Adipose tissue (tissue), 3 donors: ENCODE data around the gene SCARB1. TPM values are rescaled to one million over a fixed set of nuclear protein-coding genes. Genes with fewer than 3 reads are reported as not detected.

ENCODE experiments used
- H3K27ac ChIP-seq: one replicate; pipeline ENCODE4 v1.5.1; 2013; ENCODE audit warnings: low read depth, low read length
- WGBS, 3 donors: extraction: QIAGEN DNeasy Blood & Tissue Kit; methylation state at CpG; one replicate each; pipeline ENCODE4 v1.1.7; 2013; 5-methylcytosine and 5-hydroxymethylcytosine counted together
- polyA plus RNA-seq, 3 donors: library from polyadenylated mRNA; stranded (reverse); fragments of 200-250 nt; gene quantifications; one replicate each; pipeline ENCODE4 v1.2.3, GENCODE V29; 2013
- donor health status: healthy with polysubstance abuse.
- donor health status: Bipolar disorder and iron deficiency.
- donor health status: healthy.

Gene SCARB1
- polyA plus RNA-seq, 3 donors: 10.1 to 54.9 (median 22.7) TPM

DNA sequence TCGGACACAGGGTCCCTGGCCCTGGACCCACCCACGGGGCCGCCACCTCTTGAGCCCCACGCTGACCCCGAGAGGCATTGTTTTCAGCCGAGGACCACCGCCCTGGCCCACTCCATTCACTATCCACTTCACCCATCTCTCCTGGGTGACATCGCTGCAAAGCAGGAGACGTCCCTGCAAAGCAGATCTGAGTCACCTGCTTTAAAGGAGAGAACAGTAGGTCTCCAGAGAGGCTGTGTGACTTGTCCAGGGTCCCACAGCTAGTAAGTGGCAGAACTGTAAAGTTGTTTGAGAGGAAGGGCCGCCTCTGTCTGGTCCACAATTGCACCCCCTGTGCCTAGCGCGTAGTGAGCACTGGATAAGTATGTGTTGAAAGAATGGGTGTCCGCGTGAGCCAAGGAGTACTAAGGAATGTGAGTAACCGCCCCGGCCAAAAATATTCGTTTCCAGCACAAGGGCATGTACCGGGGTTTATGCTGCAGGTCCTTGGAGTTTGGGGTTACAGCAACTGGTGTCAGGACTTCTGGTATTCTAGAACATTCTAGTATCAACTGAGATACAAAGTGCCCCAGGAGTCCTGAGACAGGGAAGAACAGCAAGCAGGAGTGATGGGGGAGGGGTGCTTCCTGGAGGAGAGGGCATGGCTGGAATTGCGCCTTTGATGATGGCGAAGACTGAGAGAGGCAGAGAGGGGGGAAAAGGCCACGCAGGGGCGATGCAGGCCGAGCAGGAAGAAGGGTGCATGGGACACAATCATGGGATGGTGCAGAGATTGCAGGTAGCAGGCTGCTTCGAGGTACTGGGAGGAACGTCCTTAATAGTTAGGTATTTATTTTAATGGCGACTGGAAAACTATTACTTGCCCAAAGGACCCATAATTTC lies 91.1 kb downstream of the SCARB1 start:
- WGBS, 3 donors: 65 to 68% (median 68%) methylated on average over 26 of the region's 26 CpGs
- H3K27ac ChIP-seq: no peak overlapping the region

DNA sequence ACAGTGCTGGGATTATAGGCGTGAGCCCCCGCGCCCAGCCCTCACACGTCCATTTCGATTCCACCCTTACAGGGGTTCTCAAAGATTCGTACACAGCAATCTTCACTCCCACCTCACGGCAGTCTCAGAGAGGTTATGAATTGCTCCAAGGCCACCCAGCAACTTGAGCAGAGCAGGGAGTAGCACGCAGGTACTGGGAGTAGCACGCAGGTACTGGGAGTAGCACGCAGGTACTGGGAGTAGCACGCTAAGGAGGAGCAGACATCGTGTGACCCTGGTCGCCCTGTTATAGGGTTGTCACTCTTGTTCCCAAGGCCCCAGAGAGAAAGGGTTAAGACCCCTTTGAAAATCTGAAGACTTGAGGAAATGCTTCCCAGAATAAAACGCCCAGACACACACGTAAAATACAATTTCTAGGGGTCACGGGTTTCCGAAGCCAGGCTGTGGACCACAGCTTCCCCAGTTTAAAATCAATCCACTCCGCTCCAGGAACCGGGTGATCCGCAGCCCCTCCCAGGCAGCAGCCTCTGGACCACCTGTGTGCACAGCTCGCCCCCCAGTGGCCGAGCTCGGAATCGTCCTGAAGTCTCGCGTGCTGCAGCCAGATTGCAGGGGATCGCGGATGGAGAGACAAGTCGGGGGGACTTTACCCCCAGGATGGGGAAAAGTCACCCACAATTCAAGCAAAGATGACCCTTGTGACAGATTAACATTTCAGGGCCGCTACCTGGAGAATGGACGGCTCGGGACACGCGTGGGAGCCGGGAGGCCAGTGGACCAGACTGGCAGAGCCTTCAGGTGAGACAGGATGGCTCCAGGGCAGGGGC lies 92.0 kb downstream of the SCARB1 start:
- H3K27ac ChIP-seq: no peak overlapping the region
- 21 to 27% (median 26%) methylated on average over 35 of the region's 35 CpGs for WGBS, 3 donors

DNA sequence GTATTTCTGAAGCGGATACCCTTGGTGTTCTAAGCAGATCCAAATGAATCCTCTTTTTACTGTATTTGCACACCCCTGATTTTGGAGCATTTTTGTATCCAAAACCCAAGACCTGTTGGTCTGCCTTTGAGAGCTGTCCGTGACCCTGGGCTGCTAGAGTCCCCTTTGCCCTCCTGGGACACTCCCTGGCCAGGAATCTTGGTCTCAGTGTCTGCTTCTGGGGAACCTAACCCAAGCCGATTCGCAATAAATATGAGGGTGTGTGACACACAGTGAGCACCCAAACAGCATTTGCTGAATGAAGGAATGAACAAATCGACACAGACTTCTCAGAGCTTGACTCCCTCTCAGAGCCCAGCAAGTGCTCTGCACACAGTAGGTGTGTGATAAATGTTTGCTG lies 92.9 kb downstream of the SCARB1 start:
- H3K27ac ChIP-seq: no peak overlapping the region
- whole genome bisulfite sequencing, 3 donors: 86 to 92% (median 90%) methylated on average over 5 of the region's 5 CpGs

DNA sequence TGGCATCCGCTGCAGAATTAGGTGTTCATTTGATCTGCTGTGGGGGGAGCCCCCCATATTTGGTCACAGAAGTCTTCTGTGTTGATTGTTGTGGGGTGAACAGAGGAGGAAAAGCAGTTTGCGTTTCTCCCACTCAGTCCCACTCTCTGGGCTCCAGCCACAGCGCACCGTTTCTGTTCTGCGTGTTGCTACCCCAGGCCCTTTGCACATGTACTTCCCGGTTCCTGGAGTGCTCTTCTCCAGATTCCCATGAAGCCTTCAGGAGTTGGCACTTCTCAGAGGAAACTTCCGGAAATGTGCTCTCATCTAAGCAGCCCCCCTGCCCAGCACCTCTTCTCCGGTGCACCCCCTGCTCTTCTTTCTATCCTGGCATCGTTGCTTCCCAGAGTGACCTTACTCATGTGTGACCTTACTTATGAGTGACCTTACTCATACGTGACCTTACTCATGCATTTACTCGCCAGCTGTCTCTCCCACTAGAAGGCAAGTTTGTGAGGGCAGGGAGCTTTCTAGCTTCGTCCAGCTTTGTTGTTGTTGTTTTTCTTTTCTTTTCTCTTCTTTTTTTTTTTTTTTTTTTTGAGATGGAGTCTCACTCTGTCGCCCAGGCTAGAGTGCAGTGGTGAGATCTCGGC lies 93.7 kb downstream of the SCARB1 start:
- 85 to 89% (median 89%) methylated on average over 14 of the region's 14 CpGs for WGBS, 3 donors
- H3K27ac ChIP-seq: no peak overlapping the region

DNA sequence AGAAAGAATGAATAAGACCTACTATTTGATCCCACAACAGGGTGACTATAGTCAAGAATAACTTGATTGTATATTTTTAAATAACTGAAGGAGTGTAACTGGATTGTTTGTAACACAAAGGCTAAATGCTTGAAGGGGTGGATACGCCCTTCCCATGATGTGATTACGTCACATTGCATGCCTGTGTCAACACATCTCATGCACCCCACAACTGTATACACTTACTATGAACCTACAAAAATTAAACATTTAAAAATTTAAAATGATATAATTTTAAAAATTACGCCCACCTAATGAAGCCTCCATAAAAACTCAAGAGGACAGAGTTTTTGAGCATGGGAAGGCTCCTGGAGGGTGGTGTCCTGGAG lies 94.5 kb downstream of the SCARB1 start:
- WGBS, 3 donors: 64 to 85% (median 64%) methylated on average over 3 of the region's 3 CpGs
- H3K27ac ChIP-seq: no peak overlapping the region

DNA sequence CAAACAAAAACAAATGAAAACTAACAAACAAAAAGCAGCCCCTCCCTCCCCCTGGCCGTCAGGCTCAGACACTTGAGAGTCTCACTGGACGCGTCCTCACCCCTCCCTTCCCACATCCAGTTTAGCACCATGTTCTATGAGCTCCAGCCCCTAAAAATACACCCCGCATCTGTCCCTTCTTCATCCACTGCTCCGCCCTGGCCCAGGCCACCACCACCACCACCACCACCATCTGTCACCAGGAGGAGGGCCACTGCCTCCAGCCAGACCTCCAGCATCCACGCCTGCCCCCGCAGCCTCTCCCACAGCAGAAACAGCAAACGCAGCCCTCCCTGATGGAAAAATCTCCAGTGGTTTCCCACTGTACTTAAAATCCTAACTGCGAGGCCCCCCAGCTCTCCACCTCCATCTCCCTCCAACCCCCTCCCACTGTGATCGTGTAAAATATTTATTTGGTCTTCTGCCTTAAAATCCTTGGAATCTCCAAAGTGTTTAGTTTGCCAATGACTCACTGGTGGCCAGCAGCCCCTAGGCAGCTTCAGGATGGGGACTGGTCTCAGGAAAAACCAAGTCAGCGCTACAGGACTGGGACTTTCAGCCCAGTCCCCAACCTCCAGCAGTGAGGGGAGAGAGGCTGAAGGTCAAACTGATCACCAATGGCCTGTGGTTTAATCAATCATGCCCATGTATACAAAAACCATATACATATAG lies 95.1 kb downstream of the SCARB1 start:
- H3K27ac ChIP-seq: no peak overlapping the region
- 81 to 86% (median 83%) methylated on average over 11 of the region's 11 CpGs for WGBS, 3 donors

DNA sequence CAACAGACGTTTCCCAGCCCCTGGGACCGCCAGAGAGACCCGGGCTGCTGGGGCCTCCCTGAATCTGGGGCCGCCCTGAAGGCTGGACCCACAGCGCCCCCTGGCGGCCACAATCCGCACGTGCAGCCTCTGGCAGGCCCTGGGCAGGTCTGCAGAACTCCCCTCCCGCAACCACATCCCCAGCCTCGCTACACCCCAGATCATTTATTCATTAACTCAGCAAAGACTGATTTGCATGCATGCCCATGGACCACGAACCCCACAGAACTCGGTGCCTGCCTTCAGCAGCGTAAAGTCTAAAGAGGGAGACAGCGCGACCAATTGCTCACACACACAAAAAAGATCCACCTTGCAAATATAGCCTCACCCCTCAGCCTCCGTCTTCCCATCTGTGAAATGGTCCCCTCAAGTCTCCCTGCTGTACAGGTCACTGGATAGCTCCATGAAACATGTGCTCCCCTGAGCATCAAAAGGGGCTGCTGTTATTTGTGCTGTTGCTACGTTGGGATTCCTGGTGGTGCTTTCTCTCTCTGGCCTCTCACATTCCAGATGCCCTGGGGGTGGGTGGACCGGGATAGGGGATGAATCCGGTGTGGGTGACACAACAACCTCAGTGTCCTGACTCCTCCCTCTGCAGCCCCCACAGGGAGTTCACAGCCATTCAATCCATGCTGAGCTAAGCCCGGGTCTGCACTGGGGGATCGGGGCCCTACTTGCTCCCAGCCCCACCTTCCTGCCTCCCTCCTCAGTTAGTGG lies 96.4 kb downstream of the SCARB1 start:
- 30 to 34% (median 32%) methylated on average over 21 of the region's 21 CpGs for WGBS, 3 donors
- H3K27ac ChIP-seq: no peak overlapping the region

DNA sequence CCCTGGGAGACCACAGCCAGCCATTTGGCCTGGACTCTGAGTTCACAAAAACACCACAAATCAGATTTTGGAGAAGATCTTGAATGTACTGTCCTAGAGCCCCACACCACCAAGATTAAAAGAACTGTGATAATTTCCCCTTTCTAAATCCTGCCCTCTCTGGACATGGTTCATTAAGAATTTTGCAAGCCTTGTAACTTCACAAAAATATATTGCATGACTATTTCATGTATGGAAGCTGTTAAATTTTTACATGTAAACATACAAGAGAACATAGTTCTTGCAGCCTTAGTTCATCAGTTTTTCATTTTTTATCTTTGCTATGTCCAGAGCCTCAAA lies 97.0 kb downstream of the SCARB1 start:
- no peak overlapping the region for H3K27ac ChIP-seq

DNA sequence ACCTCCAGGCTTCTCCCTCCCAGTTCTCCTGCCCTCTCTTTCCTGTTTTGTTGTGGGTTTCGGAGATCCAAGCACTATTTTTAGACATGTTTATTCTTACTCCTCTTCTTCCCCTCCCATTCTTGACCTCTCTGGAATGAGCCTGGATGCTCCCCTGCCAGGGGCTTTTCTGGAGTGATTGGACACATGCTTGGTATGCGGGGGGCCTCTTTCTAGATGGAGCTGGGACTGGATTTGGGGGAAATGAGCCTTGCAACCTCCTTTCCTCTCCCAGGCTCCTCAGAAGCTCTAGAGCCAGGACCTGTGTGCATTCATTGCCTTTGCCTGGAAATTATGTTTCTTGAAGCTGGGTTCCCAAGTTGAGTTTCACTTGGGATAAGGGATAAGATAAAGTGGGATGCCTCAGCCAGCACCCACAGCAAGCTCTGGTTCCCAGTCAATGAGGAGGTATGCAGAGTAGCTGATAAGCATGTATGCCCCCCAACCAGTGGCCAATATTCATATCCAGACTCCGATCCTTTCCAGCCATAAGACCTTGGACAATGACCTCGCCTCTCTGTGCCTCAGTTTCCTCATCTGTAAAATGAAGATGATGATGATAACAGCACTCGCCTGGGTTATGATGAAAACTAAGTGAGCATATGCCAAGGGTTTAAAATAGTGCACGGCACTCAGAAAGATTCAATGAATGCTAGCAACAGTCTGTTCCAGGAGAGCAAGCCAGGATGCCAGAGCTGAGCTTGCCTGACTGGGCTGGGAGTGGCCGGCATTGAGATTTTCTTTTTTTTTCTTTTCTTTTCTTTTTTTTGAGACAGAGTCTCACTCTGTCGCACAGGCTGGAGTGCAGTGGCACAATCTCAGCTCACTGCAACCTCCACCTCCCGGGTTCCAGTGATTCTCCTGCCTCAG lies 97.8 kb downstream of the SCARB1 start:
- 71 to 85% (median 73%) methylated on average over 9 of the region's 9 CpGs for WGBS, 3 donors
- H3K27ac ChIP-seq: no peak overlapping the region

DNA sequence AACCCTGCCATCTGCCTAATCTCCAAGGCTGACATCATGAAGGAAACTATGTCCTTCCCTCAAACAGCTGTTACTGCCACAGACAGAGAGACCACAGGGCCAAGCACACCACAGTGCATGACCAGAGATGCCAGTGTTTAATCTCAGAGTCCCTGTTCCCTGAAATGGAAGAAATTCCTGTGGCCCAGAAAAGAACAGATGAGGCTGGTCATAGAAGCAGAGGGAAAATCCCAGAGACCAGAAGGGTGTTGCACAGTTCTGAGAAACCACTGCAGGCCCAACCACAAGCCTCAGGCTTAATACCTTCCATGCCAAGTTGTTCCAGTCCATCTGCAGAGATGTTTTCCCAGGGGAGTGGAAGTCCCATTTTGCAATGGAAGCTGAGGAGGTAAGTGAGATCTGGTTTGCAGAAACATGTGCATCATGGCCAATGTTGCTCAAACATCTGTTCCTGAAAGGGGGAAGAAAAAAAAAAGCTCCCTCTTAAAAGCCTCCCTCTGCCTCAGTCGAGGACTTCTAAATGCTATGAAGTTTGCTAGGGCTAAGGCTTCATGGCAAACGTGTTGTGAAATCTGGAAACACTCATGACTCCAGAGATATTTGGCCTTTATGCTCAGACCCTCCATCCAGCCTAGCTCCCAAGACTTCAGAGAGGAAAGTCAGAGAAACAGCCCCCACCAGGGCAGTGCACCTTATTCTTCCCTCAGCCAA lies 98.6 kb downstream of the SCARB1 start:
- no peak overlapping the region for H3K27ac ChIP-seq
- 15 to 68% (median 25%) methylated on average over 2 of the region's 2 CpGs for WGBS, 3 donors

DNA sequence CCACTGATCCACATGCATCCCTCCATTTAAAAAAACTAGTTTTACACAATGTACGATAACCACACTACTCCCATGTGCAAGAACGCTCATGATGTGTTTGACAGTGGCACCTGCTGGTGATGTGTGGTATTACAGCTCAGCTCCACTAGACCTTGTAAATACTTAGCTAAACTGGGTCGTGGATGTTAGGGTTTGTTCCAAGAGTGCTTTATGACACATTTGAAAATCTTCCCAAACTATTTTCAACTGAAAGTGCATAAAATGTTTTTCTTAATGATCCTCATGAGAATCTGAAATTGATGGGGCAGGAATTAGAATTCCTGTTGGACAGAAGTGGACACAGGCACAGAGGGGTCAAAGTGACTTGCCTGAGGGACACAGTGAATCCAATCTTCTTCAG lies 99.2 kb downstream of the SCARB1 start:
- H3K27ac ChIP-seq: no peak overlapping the region
- 62 to 69% (median 66%) methylated on average over 3 of the region's 3 CpGs for WGBS, 3 donors

DNA sequence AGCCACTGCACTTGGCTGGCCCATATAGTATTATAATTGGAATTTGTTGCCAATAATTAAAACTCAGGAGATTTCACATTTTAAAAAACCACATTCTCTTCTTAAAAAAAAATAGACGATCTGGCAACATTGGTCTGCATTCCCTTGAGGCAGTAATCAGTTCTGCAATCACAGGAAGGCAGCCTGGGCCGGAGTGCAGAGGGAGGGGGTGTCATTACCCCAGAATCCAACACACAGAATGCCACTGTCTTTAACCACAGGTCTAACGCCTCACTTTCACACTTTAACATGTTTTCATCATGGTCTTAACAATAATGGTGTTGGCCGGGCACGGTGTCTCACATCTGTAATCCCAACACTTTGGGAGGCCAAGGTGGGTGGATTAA lies 100.1 kb downstream of the SCARB1 start:
- WGBS, 3 donors: 34 to 75% (median 42%) methylated on average over 5 of the region's 5 CpGs
- H3K27ac ChIP-seq: no peak overlapping the region

DNA sequence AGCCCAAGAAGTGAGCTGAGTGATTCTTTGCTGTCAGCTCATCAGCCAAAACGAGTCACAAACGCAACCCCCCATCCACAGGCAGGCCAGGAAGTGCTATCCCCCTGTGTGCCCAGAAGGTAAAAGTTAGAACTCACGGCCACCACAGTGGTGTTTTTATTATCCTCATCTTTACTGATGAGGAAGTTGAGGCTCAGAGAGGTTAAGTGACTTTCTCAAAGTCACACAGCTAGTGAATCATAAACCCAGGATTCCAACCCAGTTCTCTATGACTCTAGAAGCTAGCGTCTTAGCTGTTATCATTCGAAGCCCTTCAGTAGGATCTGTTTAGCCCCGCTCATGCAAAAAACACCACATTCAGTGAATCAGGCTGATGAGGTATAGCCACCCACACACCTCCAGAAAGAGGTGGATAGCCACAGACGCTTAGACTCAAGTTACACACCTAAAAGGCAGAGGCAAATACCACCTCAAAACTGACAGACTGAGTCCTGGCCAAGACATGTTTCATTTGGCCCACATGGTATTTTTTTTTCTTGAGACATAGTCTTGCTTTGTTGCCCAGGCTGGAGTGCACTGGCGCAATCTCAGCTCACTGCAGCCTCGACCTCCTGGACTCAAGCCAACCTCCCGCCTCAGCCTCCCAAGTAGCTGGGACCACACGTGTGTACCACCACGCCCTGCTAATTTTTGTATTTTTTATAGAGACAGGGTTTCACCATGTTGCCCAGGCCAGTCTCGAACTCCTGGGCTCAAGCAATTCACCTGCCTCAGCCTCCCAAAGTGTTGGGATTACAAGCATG lies 100.7 kb downstream of the SCARB1 start:
- WGBS, 3 donors: 66 to 80% (median 69%) methylated on average over 13 of the region's 13 CpGs
- no peak overlapping the region for H3K27ac ChIP-seq

DNA sequence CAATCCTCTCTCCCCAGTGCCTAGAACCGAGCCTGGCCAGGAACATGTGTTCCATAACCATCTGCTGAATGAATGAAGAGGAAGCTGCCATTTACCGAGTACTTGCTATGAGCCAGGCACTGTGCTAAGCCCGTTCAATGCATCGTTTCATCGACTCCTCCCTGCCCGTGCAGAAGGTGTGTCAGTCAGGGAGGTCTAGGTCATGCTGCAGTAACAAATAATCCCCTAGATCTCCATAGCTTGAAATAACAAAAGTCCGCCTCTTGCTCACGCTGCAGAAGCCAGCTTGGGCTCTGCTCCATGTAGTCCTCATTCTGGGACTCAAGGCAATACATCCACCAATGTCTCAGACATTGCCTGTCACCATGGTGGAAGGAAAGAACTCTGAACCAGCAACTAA lies 101.3 kb downstream of the SCARB1 start:
- WGBS, 3 donors: 87 to 95% (median 92%) methylated on average over 8 of the region's 8 CpGs
- no peak overlapping the region for H3K27ac ChIP-seq

DNA sequence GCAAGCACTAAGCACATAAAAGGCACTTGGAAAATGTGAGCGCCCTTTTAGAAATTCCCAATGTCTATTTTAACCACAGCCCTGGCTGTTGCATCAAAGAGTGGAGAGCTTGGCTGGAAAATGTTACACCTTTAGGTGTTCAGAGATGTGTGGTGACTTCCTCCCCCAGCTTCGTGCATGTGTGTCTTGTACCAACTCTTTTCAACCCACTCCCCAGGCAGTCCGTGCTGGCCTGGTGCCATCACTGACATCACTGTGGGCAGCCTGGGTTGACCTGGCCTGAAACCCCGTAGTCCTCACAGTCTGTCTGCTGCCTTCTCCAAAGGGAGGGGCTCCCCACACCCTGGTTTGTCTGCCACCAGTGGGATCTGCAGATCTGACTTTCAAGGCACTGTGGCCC lies 101.8 kb downstream of the SCARB1 start:
- WGBS, 3 donors: 56 to 74% (median 64%) methylated on average over 4 of the region's 4 CpGs
- H3K27ac ChIP-seq: no peak overlapping the region

DNA sequence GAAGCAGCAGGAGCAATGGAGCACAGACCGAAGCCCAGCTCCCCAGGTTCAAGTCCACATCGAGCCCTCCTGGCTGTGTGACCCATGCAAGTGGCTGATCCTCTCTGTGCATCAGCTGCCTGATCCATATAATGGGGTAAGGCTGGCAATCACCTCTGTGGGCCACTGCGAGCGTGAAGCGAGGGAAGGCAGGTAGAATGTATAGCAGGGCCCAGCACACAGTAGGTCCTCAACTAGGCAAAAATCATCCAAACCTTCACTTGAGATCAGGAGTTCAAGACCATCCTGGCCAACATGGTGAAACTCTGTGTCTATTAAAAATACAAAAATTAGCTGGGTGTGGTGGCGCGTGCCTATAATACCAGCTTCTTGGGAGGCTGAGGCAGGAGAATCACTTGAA lies 102.6 kb downstream of the SCARB1 start:
- 96 to 99% (median 98%) methylated on average over 7 of the region's 7 CpGs for WGBS, 3 donors

More for the DNA sequence above, 102.6 kb downstream of the SCARB1 start:
- no peak overlapping the region for H3K27ac ChIP-seq
